ENCODE measurements around the gene TNNI2.
A peak's percentile ranks its signal among the peaks of the same experiment; 100 is the strongest.

Gene TNNI2

DNA sequence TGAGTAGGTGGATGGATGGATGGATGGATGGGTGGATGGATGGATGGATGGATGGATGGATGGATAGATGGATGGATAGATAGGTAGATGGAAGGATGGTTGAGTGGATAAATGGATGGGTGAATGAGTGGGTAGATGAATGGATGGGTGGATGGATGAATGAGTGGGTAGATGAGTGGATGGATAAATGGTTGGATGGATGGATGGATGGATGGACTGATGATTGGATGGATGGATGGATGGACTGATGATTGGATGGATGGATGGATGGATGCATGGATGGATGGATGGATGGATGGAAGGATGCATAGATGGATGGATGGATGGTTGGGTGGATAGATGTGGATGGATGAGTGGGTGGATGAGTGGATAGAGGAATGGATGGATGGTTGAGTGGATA is 17.2 kb upstream of the TNNI2 start:
- no peak for DNase-seq (ENCODE audit: low spot score)

DNA sequence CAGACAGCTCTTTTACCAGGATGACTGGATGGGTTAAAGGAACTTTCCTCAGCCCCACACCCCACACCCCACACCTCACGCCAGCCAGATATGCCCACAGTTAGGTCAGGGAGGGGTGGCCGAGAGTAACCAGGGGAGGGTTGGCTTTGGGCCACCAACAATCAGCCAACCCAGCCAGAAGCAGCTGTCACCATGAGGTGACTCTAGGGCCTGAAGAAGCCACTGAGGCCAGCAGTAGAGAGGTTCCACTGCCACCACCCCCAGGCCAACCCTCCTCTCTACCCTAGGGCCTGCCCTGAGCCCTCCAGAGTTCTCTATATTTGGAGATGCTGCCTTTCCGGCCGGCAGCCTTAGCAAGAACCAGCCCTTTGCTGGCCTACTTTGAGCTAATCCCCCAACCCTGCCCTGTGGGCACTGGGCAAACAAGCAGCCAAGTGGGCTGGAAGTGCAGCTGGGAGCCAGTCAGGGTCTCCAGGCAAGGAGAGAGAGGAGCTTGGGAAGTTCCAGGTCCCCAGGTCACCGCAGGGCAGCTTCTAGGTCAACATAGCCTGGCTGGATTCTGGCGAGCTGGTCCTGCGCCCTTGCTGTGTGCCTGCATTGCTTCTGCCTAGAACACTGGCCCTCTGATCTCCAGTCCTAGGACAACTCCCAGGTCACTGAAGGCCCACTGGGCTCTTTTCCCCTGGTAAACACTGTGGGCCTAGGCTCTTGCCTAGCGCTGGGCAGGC is 16.0 kb upstream of the TNNI2 start:
- DNase-seq (ENCODE audit: low spot score), result no peak

DNA sequence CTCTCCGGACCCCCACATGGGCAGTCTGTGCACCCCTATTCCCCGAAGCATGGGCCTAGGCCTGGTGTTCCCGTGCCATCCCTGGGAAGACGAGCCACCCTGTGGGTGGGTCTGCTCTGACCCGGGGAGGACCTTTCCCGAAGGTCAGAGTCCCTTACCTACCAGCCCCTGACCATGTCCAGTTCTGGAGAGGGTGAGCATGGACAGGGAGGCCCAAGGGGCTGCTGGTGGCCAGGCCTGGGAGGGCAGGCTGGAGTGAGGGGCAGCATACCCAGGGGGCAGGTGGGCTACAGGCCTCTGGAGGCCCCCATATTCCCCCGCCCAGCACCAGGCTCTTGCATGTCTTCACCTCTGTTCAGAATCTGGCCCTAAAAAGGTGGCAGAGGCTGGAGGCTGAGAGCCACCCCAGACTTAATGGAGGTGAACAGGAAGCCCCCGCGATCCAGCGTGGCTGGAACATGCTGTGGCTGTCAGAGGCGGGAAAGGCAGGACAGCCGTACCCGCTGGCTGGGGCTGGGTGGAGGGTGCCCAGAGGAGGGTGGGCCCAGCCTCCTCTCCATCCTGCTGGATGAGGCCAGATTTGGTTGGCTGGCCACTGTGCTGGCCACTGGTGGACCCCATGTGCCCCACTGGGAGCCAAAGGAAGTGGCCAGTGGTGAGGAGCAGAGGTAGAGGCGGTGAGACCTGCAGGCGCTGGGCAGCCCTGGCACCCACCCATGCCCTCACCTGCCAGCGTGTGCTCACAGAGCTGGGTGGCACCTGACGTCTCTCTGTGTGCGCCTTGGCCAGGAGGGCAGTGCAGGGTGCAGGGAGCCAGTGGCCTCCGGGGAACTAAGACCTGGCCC is 15.2 kb upstream of the TNNI2 start:
- no peak for DNase-seq (ENCODE audit: low spot score)

DNA sequence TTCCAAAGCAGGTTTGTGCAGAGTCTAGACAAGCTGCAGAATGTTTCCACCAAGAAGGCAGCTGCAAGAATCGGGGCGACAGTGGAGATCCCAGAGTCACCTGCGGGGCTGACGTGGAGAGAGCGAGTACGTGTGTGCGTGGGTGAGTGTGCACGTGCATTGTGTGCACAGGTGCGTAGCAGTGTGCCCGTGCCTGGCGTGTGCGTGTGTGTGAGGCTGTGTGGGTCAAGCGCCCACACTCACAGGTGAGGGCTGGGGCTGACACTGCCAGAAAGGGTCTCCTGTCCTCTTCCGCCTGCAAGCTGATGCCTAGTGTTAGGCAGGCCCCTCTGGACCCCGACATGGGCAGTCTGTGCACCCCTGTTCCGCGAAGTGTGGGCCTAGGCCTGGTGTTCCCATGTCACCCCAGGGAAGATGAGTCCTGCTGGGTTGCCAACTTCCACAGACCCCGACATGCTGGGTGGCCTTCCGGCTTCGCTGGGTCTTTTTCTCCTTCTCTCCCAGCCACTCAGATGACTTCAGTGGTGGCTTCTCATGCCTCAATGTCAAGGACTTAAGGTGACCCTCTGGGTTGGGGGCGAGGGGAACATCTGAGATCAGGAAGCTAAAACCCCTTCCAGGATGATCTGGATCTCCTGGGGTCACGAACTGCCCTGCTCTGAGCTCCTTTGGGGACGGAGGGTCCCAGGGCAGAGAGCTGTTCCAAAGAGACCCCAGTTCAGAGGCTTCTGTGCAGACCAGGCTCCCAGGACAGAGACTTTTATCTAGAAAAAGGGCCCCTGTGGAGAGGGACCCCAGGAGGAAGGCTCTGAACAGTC is 14.4 kb upstream of the TNNI2 start:
- no peak for DNase-seq (ENCODE audit: low spot score)

DNA sequence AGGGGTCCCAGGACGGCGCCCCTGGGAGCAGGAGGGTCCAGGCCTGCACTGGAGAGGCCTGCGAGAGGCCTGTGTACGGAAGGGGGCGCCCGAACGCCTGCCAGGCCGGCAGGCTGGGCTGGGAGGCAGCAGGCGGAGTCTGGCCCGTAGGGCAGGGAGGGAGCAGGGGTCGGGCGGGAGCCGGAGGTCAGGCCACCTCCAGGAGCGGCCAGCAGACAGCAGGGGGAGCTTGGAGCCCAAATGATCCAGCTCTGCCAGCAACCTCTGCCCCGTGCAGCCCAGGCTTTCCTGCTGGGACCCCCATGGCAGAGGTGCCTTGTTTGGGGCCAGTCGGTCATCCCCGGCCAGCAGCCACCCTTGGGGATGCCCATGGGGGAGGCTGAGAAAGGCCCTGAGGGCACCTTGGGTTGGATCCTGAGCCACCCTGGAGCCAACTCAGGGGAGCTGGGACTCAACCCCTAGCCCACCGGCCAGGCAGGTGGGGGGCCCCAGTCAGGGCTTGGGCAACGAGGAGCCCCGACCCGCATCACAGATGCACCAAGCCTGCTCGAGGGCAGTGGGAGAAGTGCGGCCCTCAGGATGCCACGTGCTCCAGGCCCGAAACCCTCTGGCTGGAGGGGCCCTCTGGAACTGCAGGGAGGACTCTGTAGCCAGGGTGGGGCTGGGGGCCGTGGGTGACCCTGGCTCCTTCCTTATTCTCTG is 13.6 kb upstream of the TNNI2 start:
- no peak for DNase-seq (ENCODE audit: low spot score)

DNA sequence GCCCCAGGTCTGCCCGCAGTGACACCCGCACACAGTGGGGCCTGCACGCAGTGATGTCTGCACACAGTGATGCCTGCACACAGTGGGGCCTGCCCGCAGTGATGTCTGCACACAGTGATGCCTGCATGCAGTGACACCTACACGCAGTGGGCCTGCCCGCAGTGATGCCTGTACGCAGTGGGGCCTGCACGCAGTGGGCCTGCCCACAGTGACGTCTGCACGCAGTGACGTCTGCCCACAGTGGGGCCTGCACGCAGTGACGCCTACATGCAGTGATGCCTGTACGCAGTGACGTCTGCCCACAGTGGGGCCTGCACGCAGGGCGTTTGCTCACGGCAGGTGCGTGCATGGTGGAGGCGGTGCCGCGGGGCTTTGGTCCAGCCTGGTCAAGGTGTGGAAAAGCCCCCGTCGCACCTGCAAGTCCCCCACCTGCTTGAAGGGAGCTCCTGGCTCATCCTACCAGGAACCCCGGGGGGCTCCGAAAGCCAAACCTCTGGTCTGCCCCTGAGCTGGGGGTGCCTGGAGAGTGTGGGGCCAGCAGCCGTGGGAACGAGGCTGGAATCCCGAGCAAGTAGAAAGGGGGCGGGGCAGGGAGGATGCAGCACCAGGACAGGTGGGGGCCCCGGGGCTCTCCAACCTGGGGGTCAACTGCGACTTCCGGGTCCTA is 12.9 kb upstream of the TNNI2 start:
- DNase-seq (ENCODE audit: low spot score), result no peak

DNA sequence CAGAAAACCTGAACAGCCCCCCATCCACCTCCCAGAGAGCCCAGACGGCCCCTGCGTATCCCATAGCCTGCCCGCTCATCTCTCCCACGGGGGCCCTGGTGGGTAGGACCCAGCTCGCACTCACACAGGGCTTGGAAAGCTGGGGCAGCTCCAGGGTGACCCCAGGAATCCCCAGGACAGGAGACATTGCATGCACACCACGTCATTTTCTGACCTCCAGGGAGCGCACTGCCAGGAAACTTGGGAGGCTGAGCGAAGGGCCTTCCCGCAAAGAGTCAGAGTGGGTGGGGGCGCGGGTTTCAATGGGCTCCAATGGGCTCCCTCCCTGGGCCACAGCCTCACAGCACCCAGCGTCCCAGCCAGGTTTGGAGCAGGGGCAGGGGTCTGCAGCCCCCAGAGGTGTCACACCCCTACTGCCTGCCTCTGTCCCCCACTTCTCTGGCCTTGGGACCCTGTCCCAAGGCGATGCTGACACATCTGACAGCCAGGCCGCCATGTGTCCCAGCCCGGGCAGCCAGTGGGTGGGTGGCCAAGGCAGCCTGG is 12.2 kb upstream of the TNNI2 start:
- DNase-seq (ENCODE audit: low spot score), result no peak

DNA sequence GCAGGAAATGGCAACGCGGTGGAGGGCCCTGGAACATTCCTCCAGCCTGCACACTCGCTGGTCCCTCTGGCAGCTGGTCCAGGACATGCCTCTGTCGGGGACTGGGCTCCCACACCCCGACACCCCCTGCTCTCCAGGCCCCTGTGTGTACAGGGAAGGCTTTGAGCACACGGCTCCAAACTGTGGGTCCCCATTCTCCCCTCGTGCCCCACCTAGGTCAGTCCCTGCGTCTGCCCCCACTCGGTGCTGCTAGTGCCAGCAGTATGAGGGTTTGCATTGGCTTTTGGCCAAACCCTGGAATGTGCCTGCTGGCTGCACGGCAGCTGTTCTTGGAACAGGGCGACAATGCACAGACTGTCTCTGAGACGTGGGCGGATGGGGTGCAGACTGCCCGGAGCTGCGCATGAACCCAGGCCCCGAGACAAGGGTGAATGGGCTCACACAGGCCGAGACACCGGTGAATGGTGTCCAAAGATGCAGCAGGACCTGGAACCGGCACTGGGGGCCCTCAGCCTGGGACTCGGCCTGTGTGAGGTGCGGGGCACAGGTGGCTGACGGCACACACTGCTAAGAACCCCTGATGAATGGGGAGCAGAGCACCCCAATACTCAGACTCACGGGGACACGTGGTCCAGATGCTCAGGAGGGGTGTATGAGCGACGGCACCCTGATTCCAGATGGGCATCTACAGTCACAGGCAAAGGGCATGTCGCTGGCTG is 11.5 kb upstream of the TNNI2 start:
- peak; percentile 63 for DNase-seq (ENCODE audit: low spot score)

DNA sequence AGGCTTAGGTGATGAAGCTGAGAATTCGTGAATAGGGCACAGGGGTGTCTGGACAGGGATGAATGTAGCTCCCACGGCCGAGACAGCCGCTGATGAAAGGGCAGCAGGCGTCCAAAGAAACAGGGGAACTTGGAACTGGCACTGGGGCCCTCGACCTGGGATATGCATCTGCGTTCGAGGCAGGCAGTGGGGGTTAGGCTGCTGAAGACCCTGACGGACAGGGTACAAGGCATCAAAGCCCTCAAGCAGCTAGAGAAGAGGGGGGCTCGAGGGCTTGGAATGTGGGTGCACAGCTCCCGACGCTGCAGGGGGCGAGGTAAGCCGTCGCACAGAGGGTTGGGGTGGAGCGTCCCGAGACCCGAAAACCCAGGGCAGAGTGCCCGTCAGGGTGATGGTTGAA is 10.8 kb upstream of the TNNI2 start:
- DNase-seq (ENCODE audit: low spot score), result no peak

DNA sequence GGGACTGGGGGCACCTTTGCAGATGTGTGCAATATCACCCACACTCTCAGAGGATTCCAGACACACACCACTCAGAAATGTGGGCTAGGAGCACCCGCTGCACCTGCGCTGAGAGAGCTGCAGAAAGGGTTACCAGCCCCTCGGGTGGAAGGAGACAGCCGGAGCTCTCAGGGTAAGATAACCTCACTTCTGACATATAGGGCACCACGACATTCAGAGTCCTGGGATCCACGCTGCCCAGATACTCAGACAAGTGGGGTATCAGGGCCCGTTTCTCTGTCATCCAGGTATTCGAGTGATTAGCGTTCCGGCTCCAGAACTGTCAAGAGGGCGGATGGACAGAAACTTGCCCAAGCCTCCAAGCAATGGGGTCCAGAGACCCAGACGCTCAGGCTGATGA is 10.2 kb upstream of the TNNI2 start:
- DNase-seq (ENCODE audit: low spot score), result no peak

DNA sequence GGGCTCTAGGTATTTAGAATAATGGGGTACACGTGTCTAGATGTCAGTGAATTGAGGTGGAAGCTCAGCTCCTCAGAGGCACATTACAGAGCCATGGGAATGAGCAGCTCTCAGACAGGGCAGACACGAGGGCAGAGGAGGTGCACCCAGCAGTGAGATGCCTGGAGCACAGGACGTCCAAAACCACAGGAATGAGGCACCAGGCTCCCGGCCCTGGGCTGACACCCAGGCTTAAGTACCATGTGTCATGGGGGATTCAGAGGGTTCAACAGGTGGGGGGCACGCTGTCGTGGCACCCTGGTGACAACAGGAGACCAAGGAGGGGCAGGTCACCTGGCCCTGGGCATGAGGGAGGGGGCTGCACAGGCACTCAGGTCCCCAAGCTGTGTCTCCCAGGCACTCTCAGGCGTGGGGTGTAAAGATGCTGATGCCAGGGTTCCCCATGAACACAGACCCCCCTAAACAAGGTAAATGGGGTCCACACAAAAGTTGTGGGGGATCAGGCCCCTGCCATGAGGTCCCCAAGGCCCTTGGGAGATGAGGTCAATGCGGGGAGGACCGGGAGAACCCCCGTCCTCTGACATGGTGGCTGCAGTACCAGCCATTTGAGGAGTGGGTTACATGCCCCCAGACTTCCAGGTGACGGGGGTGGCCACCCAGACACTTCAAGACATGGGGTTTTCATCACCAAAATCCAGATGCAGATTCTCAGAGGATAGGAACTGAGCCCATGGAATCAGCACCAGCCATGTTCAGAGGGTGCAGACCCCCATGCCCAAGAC is 9.6 kb upstream of the TNNI2 start:
- no peak for DNase-seq (ENCODE audit: low spot score)

DNA sequence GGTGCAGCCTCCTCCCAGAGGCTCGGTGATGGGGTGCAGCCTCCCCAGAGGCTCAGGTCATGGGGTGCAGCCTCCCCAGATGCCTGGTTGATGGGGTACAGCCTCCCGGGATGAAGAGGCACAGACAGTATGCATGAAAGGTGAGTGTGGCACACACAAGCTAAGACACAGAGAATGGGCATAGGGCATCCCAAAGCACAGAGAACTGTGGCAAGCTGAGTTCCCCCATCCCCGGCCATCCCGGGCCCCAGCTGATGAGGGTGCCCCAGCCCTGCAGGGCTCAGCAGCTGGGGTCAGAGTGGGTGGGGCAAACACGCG is 8.8 kb upstream of the TNNI2 start:
- no peak for DNase-seq (ENCODE audit: low spot score)

DNA sequence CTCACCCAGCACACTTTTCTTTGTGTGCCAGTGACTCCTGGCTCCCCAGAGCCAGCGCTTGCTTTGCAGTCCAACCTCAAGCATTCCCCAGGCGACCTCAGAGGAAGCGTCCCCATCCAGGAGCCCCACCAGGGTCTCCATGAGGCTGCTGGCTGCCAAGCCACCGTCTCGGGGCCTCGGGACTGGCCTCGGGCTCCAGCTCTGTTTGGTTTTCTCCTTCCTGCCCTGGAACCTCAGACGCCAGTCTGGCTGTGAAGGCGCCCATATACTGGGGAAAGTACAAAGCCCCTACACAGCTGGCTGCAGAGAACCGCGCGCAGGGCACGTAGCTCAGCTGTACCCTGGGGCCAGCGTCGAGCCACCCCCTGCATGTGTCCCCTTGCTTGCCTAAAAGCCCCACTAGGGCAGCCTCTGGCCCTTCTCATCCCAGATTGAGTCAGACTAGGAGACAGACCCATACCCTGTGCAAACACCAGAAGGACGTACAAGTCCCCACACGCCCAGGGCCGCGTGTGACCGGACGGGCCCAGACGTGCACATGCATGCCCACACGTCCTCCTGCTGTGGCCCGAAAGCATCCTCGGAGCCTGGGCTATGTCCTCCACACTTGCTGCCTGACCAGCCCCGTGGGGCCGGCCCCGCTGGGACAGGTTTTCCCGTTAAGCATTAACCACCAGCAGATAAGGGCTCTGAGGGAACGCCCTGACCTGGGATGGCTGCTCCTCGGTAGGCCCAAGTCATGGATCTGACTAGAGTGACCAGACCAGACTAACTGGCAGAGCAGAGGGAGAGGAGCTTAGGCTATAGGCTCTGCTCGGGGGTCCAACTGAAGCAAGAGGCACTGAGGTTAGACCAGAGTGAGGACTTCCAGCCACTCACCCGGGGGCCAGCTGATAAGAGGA is 8.2 kb upstream of the TNNI2 start:
- no peak for DNase-seq (ENCODE audit: low spot score)

DNA sequence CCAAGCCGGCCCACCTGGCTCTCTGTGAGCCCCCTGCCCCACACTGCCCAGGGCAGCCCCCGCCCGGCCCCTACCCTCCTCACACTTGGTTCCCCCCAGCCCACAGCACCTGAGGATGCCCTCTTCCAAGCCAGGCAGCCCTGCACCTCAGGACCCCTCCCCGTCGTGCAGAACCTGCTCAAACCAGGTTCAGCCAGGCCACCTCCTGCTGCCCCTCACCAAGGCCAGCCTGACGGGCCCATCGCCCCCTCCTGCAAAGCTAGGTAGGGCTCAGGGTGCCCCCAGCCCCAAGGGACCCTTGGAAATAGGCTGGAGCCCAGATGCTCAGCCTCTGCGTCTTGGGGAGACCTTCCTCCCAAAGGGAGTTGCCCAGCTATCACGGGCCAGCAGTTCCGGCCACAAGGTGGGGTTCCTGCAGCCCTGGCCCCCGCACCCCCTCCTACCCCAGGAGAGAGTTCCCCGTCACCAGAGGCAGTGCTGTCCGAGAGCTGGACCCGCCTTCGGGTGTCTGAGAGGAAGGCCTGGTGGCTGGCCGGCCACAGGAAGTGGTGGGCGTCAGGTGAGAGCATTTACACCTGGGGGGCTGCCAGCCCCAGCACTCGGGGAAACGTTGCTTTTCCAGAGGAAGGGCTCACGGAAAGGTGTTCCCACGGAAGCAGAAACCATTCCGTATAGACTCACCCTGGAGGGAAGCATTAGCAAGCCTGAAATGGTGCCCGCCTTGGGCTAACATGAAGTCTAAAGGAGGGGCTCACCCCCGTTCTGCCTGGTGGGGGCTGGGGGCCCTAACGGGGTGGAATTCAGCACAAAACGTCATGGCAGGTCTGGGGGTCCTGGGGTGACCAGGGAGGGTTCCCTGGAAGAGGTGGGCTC is 7.2 kb upstream of the TNNI2 start:
- no peak for DNase-seq (ENCODE audit: low spot score)

DNA sequence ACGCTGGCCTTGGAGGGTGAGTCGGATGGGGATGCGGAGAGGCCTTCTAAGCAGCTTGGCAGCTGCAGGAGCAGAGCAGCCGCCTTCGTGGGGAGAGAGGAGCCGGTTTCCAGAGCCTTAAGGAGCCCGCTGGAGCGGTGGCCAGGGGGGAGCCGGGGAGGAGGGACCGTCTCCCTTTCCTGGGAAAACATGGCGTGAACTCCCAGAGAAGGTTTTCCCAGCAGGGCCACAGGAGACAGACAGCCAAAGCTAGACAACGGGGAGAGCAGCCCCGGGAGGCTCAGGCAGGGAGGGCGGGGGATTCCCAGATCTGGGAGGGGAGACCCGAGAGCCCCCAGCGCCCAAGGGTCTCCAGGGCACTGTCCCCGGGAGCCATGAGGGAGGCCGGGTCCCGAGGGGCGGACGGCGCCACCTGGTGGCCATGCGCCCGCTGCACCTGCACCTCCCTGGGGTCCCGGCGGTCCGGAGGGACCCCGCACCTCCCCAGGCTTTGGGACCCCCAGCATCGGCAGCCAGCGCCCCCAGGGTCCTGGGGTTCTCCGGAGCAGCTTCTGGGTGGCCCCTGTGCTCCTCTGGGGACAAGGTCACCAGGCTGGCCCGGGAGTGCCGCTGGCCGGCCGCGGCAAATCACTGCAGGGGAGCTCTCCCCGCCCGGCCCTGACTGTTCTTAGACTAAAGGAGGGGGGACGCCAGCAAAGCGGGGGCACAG is 6.4 kb upstream of the TNNI2 start:
- DNase-seq (ENCODE audit: low spot score), result no peak

DNA sequence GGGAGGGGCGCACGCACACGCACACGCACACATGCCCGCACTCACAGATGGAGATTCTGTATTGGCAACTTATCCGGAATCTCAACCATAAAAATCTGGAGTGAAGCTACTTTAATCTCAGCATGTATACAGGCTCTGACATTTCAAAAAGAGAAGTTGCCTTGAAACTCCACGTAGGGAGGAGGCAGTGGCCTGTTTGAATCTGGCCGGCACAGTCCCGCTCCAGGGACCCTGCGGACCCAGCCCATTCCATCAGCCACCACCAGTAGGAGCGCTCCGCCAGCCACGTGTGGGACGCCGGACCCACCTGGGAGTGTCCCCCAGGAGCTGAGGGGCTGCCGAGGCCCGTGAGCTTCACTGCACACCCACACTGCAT is 5.9 kb upstream of the TNNI2 start:
- no peak for DNase-seq (ENCODE audit: low spot score)

DNA sequence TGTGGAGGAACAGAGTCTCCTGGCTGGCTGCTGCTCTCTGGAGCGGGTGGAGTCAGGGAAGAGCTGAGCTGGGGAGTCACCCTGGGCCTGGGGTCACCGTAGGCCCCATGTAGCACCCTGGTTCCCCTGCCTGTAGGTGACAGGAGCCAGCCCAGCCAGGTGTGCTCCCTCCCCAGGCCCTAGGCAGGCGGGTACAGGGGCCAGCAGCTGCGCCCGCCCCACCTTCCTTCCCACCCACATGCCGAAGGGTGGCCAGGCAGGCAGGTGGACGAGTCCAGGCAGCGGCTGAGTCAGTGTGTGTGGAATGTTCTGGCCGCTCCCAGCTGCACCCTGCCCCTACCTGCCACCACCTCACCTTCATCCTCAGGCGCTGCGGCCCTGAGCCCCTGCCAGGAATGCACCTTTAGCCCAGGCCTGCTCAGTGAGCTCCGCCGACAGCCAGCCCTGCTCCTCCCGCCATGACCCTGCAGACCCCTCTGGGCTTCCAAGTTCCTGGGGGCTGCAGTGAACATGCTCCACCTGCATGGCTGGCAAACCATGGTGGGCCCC is 4.6 kb upstream of the TNNI2 start:
- DNase-seq (ENCODE audit: low spot score), result no peak
